BJ (cell line): Measurements from ENCODE around the gene ISG20L2. TPM values are rescaled to one million over a fixed set of nuclear protein-coding genes. Genes with fewer than 3 reads are reported as not detected.

Source experiments
- CTCF ChIA-PET: fragments of 350-600 bp; formaldehyde crosslinking; extraction: SDS; loops from one replicate; lab custom pipeline; 2021; ENCODE audit warnings: antibody characterized with exemption, inconsistent platforms; lab: Yijun Ruan, JAX
- POLR2A ChIA-PET: fragments of 300-600 bp; sonication (Branson Sonifier 250); formaldehyde crosslinking; extraction: SDS; loops from one replicate; lab custom pipeline; 2021; ENCODE audit warnings: antibody characterized with exemption; lab: Charles Lee
- DNase-seq: peaks from one replicate; pipeline ENCODE4 v3.0.0-alpha.2; 2011; ENCODE audit warnings: low read depth
- H3K27me3 ChIP-seq: 2 replicates; pipeline ENCODE4 v1.6.0; 2011; ENCODE audit warnings: low read length; ENCODE audit not compliant: control insufficient read depth, insufficient read depth
- H3K36me3 ChIP-seq: 2 replicates; pipeline ENCODE4 v1.5.1; 2011; ENCODE audit warnings: low read length; ENCODE audit not compliant: control insufficient read depth, insufficient read depth
- H3K4me3 ChIP-seq: 2 replicates; pipeline ENCODE4 v1.5.1; 2011; ENCODE audit warnings: low read depth, mild to moderate bottlenecking, control low read depth, low read length
- CTCF ChIP-seq: IDR thresholded peaks from 2 replicates; pipeline ENCODE4 v1.5.1; 2011; ENCODE audit warnings: low read depth, mild to moderate bottlenecking, control low read depth, inconsistent platforms, low read length, moderate library complexity; ENCODE audit not compliant: insufficient read depth
- polyA plus RNA-seq: library from polyadenylated mRNA; depleted of rRNA; stranded (reverse); fragments of >200 nt; gene quantifications from 2 replicates; pipeline ENCODE4 v1.2.3, GENCODE V29; 2011

Gene ISG20L2
- polyA plus RNA-seq, 1 experiment, result 36.6 TPM

DNA sequence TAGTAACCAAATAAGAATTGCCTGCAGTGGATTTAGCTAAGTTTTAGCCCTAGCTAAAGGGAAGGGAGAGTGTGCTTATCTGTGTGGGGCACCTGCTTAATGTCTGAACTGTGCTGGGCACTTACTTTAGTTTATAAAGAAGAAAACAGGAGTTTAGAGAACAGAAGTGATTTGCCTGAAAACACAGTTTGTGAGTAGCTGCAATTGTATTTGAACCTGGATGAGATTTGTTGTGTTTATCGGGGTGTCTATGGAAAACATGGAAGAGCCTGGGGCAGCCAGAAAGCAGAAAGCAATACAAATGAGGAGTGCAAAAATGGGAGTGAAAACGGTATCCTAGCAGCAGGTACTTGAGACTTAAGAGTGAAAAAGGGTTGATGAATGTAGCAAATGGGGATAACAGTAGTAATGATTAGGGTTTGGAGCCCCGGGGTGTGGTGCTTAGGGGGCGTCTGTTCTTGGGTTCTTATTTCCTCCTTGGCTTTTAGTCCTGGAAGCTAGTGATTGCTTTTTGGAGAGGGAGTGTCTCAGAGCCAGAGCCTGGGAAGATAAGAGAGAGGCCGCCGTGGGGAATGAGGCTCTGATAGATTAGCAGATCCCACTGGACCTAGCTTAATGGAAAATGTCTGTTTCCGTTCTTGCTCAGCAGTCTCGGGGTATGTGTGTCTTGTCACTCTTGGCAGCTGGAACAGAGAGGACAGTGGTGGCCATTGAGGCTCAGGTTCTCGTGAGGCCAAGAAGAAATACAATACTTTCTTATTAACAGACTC is 44.3 kb upstream of the ISG20L2 start:
- peaks cover 3% of the 10 kb centered on the region for H3K36me3 ChIP-seq
- DNase-seq, result no peak
- no peak for TF ChIP-seq CTCF
- no peaks in the 10 kb centered on the region for H3K27me3 ChIP-seq
- no peak overlapping the region for H3K4me3 ChIP-seq
- POLR2A ChIA-PET, result interaction anchor here (0.9 kb wide), 1 partner anchor 65 kb away, joined by 6 read pairs; no protein-coding TSS in a partner anchor
- CTCF ChIA-PET, result interaction anchor here (0.9 to 1.2 kb wide), 6 partner anchors 8 to 155 kb away, joined by 3 to 7 read pairs (median 4); partner anchors contain the start of gene LRRC71

DNA sequence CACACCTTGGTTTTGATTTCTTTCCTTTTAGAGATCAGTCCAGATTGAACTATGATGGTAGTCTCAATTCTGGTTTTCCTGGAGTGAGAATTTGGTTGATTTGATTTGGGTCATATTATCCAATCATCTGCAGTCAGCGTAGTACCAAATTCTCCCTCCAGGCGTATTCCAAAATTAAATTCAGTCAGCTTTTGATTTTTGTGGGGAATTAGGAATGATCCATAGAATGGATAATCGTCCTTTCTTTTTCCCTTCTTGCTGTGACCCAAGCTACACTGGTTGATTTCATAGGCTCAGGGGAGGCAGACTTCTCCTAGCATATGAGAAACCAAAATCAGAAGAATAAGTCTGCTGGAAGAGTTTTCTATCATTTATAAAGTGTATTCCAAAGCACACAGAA is 43.7 kb upstream of the ISG20L2 start:
- DNase-seq, result no peak
- CTCF ChIA-PET, result interaction anchor here (0.7 to 2.4 kb wide), 8 partner anchors 9 to 148 kb away, joined by 3 to 15 read pairs (median 3); partner anchors contain the start of gene LRRC71
- H3K36me3 ChIP-seq, result peaks cover 3% of the 10 kb centered on the region
- no peaks in the 10 kb centered on the region for H3K27me3 ChIP-seq
- TF ChIP-seq CTCF, result no peak
- H3K4me3 ChIP-seq, result no peak overlapping the region
- POLR2A ChIA-PET, result interaction anchor here (0.9 kb wide), 1 partner anchor 64 kb away, joined by 6 read pairs; no protein-coding TSS in a partner anchor

DNA sequence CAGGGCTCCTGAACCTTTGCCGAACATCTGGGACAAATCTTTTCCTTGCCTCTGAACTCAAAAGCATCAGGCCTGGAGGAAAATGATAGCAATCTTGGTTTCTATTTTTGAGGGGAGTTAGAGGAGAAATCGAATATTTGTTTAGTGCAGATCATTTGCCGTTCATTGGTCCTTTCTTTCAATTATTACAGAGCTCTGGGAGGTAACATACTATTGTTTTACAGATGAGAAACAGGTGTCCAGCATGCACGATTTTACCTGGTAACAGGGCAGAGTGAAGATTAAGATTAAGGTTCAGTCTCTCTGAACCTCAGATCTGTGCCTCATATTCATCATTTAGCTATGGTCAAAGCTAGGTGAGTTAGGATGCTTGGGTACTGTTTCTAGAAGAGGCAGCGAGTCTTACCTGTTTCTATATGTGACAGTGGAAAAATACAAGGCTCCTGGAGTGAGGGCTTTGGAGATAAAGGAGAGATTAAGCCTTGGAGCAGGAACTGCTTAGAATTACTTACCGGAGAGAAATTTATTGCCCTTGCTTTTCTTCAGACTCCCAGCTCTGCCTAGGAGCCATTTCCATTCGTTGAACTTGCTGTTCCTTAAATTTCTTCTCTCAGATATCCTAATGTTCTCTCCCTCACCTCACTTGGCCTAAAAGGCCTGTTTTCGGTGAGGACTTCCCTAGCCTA is 40.2 kb upstream of the ISG20L2 start:
- no peaks in the 10 kb centered on the region for H3K27me3 ChIP-seq
- ChIA-PET CTCF (interaction anchor here (1.3 to 3.3 kb wide), 5 partner anchors 12 to 91 kb away, joined by 3 to 17 read pairs (median 11); no protein-coding TSS in a partner anchor), POLR2A (no interaction called here)
- DNase-seq, result no peak
- peak overlapping the region; percentile 97 for H3K4me3 ChIP-seq
- H3K36me3 ChIP-seq, result peaks cover 3% of the 10 kb centered on the region
- TF ChIP-seq CTCF, result no peak

DNA sequence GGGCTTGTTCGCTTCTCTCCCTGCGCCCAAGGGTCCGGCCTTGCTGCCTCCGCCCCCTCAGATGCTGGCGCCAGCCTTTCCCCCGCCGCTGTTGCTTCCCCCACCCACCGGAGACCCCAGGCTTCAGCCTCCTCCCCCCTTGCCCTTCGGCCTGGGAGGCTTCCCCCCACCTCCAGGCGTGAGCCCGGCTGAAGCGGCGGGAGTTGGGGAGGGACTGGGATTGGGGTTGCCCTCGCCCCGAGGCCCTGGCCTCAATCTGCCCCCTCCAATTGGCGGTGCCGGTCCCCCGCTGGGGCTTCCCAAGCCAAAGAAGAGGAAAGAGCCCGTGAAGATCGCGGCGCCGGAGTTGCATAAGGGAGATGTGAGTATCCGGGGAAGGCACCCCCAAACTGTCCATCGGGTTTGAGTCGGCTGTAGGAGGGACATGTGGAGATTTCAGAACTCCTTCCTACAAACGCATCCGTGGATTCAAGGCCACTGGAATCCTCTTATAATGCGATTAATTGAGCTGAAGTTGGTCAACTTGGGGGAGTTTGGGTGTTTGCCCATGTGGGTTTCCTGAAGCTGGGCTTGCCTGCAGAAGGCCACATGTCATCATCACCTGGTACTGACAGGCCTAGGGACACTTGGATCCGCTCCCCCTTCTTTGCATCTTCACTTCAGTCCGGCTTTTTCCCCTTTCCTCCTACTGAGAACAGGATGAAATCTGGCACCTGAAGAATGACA is 39.5 kb upstream of the ISG20L2 start:
- Histone ChIP-seq H3K36me3 (peaks cover 3% of the 10 kb centered on the region), H3K4me3 (peak overlapping the region; percentile 97), H3K27me3 (no peaks in the 10 kb centered on the region)
- TF ChIP-seq CTCF, result no peak
- ChIA-PET POLR2A (interaction anchor here (1.4 kb wide), 1 partner anchor 27 kb away, joined by 11 read pairs; the partner anchor contains the start of gene MRPL24), CTCF (interaction anchor here (0.9 to 3.3 kb wide), 7 partner anchors 11 to 92 kb away, joined by 3 to 17 read pairs (median 4); partner anchors contain the start of gene MRPL24)
- no peak for DNase-seq
